ENCODE measurements around the gene GPRIN3.
"Not testable (repeated sequence)": the region's sequence is repeated elsewhere in the genome, so short reads cannot be mapped to it uniquely, and the experiment has no call there.

DNA sequence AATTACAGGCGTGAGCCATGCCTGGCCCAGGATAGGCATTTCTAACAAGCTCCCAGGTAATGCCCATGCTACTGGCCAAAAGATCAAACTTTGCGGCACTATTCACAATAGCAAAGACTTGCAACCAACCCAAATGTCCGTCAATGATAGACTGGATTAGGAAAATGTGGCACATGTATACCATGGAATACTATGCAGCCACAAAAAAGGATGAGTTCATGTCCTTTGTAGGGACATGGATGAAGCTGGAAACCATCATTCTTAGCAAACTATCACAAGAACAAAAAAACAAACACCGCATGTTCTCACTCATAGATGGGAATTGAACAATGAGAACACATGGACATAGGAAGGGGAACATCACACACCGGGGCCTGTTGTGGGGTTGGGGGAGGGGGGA, 1.6 kb upstream of the GPRIN3 start:
- TF ChIP-seq, protein P1, sequence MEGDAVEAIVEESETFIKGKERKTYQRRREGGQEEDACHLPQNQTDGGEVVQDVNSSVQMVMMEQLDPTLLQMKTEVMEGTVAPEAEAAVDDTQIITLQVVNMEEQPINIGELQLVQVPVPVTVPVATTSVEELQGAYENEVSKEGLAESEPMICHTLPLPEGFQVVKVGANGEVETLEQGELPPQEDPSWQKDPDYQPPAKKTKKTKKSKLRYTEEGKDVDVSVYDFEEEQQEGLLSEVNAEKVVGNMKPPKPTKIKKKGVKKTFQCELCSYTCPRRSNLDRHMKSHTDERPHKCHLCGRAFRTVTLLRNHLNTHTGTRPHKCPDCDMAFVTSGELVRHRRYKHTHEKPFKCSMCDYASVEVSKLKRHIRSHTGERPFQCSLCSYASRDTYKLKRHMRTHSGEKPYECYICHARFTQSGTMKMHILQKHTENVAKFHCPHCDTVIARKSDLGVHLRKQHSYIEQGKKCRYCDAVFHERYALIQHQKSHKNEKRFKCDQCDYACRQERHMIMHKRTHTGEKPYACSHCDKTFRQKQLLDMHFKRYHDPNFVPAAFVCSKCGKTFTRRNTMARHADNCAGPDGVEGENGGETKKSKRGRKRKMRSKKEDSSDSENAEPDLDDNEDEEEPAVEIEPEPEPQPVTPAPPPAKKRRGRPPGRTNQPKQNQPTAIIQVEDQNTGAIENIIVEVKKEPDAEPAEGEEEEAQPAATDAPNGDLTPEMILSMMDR (conservative IDR thresholded peaks at IDR 0.05): not testable (repeated sequence)
- not testable (repeated sequence) for TF ChIP-seq ZFX (IDR thresholded peaks at IDR 0.05)
